ENCODE data around the gene MCUB. TPM values are rescaled to one million over a fixed set of nuclear protein-coding genes. Genes with fewer than 3 reads are reported as not detected.

MCUB gene
- total and polyA plus RNA-seq, 2 of the 13 experiments (the other 11 are each of a cell fraction or from before 2014, with no cell fraction given) = 0.95 to 2.2 TPM

- TF ChIP-seq ARNTL (CRISPR knock-in tag; IDR thresholded peaks at IDR 0.05) = no peak
- no peak for TF ChIP-seq RFX3 (CRISPR knock-in tag; IDR thresholded peaks at IDR 0.05)
- TF ChIP-seq TARDBP (CRISPR knock-in tag; IDR thresholded peaks at IDR 0.05) = no peak; the same call in none of the 2 replicates
- peak; percentile 93 for TF ChIP-seq TOPORS (CRISPR knock-in tag; IDR thresholded peaks at IDR 0.05)
- peak; percentile 78 for TF ChIP-seq SALL1 (CRISPR knock-in tag; IDR thresholded peaks at IDR 0.05)
- no peak for TF ChIP-seq ZNF510 (CRISPR knock-in tag; IDR thresholded peaks at IDR 0.05; ENCODE audit: low read depth)
- no peak for TF ChIP-seq NAIF1 (CRISPR knock-in tag; IDR thresholded peaks at IDR 0.05; ENCODE audit: borderline replicate concordance)
- no peak for TF ChIP-seq ZNF343 (CRISPR knock-in tag; IDR thresholded peaks at IDR 0.05)
- TF ChIP-seq SKI (IDR thresholded peaks at IDR 0.05; ENCODE audit: partially characterized antibody) = no peak
- no peak for TF ChIP-seq SNAI1 (CRISPR knock-in tag; IDR thresholded peaks at IDR 0.05; ENCODE audit: borderline replicate concordance)
- TF ChIP-seq ZNF558 (CRISPR knock-in tag; IDR thresholded peaks at IDR 0.05; ENCODE audit: borderline replicate concordance) = peak; percentile 67; the same call in 1 of the 2 replicates
- peak; percentile 60; the same call in 1 of the 2 replicates for TF ChIP-seq IRX3 (CRISPR knock-in tag; IDR thresholded peaks at IDR 0.05; ENCODE audit: borderline replicate concordance, low read depth)
- TF ChIP-seq MAZ (IDR thresholded peaks at IDR 0.05; ENCODE audit: borderline replicate concordance, low read depth, low read length) = no peak
- peak; percentile 68 for TF ChIP-seq MAZ (CRISPR knock-in tag; IDR thresholded peaks at IDR 0.05; ENCODE audit: low read depth)
- TF ChIP-seq MLX (CRISPR knock-in tag; IDR thresholded peaks at IDR 0.05) = no peak
- peak; percentile 98 for TF ChIP-seq ZNF564 (CRISPR knock-in tag; IDR thresholded peaks at IDR 0.05)
- TF ChIP-seq POLR2AphosphoS2 (IDR thresholded peaks at IDR 0.05; ENCODE audit: low read depth, low read length) = no peak
- no peak for TF ChIP-seq FOSL1 (CRISPR knock-in tag; IDR thresholded peaks at IDR 0.05; ENCODE audit: borderline replicate concordance)
- no peak for TF ChIP-seq GABPA (IDR thresholded peaks at IDR 0.05; ENCODE audit: low read depth, low read length)
- no peak for TF ChIP-seq GABPA (CRISPR knock-in tag; IDR thresholded peaks at IDR 0.05; ENCODE audit: low read depth)
- peak; percentile 5; the same call in 1 of the 2 replicates for TF ChIP-seq BCL6 (CRISPR knock-in tag; IDR thresholded peaks at IDR 0.05)
- no peak for TF ChIP-seq KLF12 (CRISPR knock-in tag; IDR thresholded peaks at IDR 0.05; ENCODE audit: borderline replicate concordance)
- no peak for TF ChIP-seq KLF15 (CRISPR knock-in tag; IDR thresholded peaks at IDR 0.05; ENCODE audit: borderline replicate concordance)
- TF ChIP-seq ZNF260 (CRISPR knock-in tag; IDR thresholded peaks at IDR 0.05; ENCODE audit: borderline replicate concordance, low read depth) = no peak
- no peak for TF ChIP-seq GLI4 (CRISPR knock-in tag; IDR thresholded peaks at IDR 0.05; ENCODE audit: borderline replicate concordance)
- TF ChIP-seq ZNF350 (CRISPR knock-in tag; IDR thresholded peaks at IDR 0.05; ENCODE audit: borderline replicate concordance, low read depth) = no peak
- no peak; the same call in 1 of the 2 replicates for TF ChIP-seq DNMT1 (CRISPR knock-in tag; IDR thresholded peaks at IDR 0.05)
- TF ChIP-seq SUZ12 (IDR thresholded peaks at IDR 0.05; ENCODE audit: low read depth, low read length) = no peak
- TF ChIP-seq MAF1 (CRISPR knock-in tag; IDR thresholded peaks at IDR 0.05; ENCODE audit: borderline replicate concordance) = no peak
- TF ChIP-seq KAT8 (CRISPR knock-in tag; IDR thresholded peaks at IDR 0.05) = no peak
- TF ChIP-seq ZNF460 (CRISPR knock-in tag; IDR thresholded peaks at IDR 0.05; ENCODE audit: borderline replicate concordance) = no peak
- peak; percentile 79 for TF ChIP-seq SPEN (CRISPR knock-in tag; IDR thresholded peaks at IDR 0.05; ENCODE audit: low read depth)
- peak; percentile 61; the same call in 1 of the 2 replicates for TF ChIP-seq KMT2B (CRISPR knock-in tag; IDR thresholded peaks at IDR 0.05)
- peak; percentile 26 for TF ChIP-seq BRCA1 (CRISPR knock-in tag; IDR thresholded peaks at IDR 0.05)
Measured at GRCh38 chr4:109729718-109730618, 169.9 kb downstream of the MCUB start, which contains the start of gene PLA2G12A (continued).
